HL-60/S4 treated with retinoic acid at 250 ng/mL for 4 days and 3 days (cell line): ENCODE data around the gene RBMS1.
"Not testable (repeated sequence)": the region's sequence is repeated elsewhere in the genome, so short reads cannot be mapped to it uniquely, and the experiment has no call there.

Experiments used
- in situ Hi-C: fragments of 300-500 bp; cut with MboI; formaldehyde crosslinking; loops from 2 replicates; pipeline ENCODE4 v1.7.0; 2022; ENCODE audit warnings: low sequenced_read_pairs

Gene RBMS1

DNA sequence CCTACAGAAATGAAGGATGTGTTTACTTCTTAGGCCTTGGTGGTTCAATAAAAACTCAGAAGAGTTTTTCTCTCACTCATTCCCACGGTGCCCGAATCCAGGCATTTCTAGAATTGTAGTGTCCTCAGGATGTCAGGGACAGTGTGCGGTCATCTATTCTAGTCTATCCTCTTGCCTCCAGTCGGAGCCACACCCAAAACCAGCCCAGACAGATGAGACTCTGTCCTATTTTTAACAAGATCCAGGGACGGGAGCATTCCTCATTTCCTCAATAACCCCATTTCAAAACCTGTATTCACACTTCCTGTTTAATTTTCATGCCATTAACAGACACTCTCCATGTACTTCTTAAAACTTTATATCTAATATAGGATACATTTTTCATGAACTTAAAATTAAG lies 11.6 kb upstream of the RBMS1 start:
- in situ Hi-C loops: no loop called here

DNA sequence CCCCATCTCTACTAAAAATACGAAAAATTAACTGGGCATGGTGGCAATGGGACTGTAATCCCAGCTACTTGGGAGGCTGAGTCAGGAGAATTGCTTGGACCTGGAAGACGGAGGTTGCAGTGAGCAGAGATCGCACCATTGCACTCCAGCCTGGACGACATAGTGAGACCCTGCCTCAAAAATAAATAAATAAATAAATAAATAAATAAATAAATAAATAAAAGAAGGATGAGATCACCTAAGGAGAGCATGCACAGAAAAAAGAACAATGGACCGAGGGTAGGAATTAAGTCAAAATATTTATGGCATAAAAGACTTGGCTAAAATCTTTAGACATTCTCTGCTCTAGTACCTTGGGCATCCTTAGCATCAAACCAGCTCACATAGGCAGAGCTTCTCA lies 8.9 kb upstream of the RBMS1 start:
- in situ Hi-C loops: no loop called here

DNA sequence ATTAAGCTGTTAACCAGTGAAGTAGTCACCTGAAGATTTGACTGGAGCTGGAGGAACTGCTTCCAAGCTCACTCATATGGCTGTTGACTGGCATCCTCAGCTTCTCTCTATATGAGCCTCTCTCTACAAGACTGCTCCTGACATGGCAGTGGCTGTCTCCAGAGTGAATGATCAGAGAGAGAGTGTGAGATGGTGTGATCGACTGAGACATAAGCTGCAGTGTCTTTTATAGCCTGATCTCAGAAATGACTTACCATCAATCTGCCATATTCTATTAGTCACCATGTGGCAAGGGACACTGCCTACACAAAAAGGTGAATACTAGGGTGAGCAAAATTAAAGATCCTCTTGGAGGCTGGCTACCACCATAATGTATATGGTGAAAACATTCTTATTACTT lies 7.8 kb upstream of the RBMS1 start:
- in situ Hi-C loops: no loop called here

DNA sequence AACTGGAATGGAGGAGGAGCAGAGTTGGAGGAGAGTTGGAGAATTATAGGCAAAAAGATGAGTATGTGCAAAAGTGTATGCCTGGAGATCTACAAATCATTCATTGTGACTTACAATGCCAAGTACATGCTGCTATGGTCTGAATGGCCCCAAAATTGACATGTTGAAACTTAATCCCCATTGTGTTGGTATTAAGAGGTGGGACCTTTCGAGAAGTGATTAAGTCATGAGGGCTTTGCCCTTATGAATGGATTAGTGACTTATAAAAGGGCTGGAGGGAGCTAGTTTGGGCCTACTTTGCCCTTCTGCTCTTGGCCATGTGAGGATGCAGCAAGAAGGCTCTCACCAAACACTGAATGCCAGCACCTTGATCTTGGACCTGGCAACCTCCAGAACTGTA lies 6.3 kb upstream of the RBMS1 start:
- in situ Hi-C loops: no loop called here

DNA sequence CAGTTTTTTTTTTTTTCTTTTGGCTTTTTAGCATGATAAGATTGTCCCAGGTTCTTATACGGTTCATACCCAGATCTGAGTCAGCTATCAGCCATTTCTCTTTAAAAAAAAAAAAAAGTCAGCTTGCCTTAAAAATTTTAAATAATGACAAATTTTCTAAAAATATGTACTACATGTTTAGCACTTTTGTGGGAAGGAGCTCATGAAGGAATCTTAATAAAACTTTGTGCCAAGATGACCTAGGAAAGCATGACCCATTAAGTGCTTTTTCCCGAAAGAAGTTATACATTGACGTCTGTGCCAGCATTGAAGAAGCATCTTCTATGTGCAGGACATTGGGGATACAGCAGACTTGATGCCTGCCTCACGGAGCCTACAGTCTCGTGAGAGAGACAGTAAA lies 4.5 kb upstream of the RBMS1 start:
- in situ Hi-C loops: no loop called here

DNA sequence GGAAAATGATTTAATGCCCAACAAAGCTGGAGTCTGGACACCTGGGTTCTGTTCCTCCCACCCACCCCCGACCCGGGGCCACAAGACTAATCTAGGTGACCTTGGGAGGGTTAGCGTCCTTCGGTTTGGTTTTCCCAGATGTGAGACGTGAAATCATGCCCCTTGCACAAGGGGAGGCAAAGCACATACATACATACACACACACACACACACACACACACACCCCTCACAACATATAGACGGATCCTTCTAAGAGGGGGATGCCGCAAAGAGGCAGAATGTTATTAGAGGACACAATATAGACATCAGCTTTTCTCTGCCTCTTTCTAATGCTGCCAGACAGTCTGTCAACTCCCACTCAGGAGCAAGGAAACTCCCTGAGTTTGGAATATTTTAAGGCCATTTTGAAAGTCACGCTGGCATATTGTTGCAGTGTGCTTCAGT lies 616 bp upstream of the RBMS1 start:
- in situ Hi-C loops: no loop called here

DNA sequence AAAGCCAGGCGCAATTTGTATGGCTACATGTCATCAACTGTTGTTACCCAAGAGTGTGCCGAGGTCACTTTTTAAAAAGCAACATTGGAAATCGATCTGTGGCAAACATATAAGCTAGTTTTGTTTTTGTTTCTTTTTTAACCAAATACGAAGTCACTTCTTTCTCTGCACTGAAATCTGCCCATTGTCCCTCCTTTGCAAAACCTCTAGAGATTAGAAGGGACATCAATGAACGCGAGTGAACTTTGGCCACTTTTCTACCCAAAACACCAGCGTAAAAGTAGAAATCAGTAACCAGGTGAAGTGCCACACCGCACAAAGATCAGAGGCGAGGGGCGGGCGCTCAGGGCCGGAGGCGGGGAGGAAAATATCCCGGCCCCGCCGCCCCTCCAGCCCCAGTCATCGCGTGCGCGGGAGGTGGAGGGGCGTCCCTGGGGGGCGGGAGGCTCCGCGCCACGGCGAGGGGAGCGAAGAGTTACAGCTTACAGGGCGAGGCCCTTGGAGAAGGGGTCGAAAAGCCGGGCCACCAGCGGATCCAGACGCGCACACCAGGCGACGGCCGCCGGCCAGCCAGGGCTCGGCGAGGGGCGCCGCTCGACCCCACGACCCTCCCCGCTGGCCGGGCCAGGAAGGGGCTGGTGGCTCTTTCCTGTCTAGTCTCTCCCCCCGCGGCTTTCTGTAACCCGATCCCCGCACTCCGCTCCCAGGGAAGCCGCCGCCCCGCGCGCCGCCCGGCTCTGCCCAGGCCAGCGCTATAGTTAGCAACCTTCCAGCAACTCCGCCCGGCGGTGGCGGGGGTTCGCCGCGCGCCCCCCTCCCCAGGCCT lies 993 bp downstream of the RBMS1 start:
- in situ Hi-C loops: no loop called here

DNA sequence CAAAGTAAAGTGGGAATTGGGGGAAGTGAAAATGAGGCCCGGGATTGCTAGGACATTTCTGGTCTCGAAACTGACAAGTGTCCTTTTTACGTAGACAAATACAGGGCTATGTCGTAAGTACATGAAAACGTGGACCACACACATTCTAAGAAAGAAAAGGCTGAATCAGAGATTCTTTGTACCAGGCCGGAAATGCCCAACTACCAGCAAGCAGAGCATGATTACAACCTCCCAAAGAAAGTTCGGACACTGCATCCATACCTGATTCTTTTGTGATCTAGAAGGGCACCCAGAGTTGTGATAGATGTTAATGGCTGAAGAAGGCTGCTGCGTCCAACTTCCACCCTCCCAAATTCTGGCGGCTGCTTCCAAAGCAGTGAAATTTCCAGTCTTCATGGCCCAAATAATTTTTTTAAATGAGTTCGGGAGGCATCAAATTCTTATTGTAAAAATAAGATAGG lies 1.7 kb downstream of the RBMS1 start:
- in situ Hi-C loops: no loop called here

DNA sequence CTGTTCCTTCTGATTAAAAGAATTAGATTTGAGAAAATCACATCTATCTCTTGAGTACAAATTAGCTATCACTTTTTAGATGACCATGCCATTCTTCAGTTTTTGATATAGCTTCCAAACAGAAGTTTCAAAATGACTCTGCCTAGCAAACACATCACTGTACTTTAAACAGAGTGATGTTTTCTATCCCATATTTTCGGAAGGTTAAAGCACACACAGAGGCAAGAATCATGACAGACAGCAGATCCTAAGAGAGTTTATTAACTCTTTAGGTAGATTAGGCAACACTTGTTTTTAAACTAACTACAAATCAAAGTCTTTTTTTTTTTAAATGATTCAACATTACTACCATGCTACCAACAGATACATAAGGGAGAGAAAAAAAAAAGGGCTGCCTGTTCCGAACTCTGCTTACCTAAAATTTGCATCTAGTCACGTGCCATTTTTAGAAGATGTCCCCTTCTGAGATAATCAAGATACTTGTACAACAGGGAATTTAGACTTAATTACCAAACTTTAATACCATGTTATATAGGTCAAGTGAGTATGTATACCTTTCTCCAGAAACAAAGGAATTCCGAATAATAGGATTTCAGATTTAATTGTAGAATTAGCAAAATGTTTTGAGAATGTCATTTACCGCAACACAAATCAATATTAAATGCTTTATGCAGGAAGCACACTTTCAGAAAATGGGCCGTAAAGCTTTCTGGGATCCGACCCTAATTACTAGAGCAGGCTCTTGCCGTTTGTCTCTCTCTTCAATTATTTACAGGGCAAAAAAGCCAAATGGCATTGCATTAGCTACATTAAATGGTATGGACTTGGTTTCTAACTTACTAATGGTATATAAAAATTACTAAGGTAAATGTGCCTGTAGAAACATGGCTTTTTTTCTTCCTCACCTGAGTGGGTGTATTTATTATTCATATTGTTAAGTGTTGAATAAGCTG lies 2.6 kb downstream of the RBMS1 start:
- in situ Hi-C loops: no loop called here

DNA sequence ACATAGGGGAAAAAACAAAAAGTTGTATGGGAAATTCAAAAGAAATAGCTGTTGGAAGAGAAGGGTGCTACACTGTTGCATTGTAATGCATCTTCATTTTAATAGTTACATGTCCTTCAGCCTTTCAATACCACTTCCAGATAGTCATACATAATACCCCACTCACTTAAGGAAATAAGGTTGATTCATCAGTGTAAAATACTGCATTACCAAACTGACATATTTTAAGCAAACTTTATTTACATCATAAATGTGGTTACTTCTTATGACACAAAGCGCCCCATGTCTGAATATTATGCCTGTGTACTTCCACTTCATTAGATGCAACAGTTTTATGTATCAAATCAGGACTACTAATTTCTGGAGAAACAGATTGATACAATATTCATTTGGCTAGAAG lies 4.5 kb downstream of the RBMS1 start:
- in situ Hi-C loops: no loop called here

DNA sequence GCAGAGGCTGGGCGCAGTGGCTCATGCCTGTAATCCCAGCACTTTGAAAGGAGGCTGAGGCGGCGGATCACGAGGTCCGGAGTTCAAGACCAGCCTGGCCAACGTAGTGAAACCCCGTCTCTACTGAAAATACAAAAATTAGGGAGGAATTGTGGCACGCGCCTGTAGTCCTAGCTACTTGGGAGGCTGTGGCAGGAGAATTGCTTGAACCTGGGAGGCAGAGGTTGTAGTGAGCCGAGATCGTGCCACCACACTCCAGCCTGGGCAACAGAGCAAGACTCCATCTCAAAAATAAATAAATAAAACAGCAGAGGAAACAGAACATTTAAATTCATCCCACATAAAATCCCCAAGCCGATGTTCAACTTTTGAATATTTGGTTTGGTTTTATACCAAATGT lies 5.3 kb downstream of the RBMS1 start:
- in situ Hi-C loops: not testable (repeated sequence)

DNA sequence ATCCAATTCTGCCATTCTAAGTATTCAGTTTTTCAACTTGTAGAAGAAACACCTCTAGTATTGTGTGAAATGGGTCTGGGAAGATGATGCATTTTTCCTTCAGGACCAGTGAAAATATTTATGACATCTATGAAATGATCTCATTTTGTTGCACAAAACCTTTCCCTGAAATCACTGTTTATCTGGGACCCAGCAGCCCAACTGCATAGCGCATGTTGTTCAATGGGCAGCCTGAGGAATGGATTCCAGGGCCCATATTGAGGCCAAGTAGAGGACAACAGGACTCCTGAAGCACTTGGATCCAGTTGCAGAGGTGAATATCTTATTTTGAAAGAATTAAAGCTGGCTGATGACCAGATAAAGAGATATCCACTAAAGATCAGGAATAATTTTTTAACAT lies 7.3 kb downstream of the RBMS1 start:
- in situ Hi-C loops: no loop called here

DNA sequence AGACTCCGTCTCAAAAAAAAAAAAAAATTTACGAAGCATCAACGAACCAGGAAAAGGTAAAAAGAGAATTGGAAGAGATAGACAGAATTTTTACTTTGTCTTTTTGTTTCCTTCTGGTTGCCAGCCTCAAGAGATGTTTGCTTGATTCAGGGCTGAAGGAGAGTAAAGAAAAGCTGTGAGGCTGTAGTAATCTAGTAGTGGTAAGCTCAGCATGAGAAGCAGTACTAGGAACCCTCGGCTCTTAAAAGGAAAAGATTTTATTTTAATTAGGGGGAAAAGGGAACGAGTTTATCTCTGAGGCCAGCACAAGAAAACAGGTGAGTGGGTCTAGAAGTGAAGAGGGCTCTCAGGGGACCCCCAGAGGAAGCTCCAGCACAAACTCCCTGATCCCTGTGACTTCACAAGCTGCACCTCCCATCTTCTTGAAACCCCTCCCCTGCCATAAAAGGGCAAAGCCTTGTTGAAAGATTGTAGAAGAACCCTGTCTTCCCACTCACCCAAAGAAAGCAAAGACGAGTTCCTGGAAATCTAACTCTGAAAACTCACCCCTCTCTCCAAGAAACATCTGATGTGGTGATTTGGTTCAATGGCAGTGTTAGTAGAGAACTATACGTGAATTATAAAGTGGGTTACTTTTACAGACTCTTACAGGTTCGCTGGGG lies 8.6 kb downstream of the RBMS1 start:
- in situ Hi-C loops: no loop called here

DNA sequence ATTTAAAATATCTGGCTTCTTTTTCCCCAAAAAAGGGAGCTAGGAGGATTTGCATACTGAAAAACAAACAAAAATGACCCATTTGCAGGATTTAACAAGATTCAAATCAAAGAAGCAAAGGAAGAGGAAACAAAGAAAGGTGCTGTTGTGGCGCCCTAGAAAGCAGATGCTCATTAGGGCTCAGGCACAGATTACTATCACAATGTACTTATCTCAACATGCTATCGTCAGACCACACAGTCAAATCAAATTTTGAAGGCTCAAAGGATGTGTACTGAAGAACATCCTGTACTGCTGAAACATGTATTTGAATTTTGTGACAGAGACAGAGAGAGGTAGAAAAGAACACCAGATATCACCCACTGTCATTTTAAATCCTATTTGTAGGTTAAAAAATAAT lies 10.9 kb downstream of the RBMS1 start:
- in situ Hi-C loops: no loop called here

DNA sequence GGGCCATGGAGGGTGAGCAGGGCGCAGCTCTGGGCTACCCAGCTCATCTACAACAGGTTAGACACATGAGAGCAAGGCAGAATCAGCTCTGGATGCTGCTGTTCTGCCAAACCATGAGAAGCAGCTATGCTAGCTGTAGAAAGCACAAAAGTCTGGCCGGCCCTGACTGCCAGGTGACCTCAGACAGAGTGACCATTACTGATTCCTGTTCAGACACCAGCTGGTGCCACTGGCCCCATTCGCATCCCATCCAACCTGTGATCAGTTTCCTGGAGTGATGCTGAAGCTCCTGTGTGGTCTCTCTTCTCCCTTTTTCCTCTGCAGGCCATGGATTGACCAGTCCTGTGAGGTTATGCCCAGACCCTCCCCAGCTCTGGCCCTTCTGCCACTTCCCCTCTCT lies 14.3 kb downstream of the RBMS1 start:
- in situ Hi-C loops: no loop called here

DNA sequence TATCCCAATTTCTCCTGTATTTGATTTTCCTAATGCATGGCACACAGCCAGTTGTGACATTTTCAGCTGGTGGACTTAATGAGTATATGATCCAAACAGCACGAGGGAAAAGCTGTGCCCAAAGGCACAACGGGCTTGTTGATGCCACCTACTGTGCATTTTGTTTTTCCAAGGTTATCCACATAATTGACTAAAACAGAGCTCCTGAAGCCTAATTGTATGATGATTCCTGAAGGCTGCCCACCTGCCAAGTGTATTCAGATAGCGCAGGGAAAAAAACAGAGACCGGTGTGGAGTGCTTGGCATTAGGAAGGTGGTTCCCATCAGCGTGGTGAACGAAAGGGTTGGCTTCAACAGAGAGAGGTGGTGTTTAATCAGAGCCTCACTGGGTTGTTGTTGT lies 14.9 kb downstream of the RBMS1 start:
- in situ Hi-C loops: no loop called here

DNA sequence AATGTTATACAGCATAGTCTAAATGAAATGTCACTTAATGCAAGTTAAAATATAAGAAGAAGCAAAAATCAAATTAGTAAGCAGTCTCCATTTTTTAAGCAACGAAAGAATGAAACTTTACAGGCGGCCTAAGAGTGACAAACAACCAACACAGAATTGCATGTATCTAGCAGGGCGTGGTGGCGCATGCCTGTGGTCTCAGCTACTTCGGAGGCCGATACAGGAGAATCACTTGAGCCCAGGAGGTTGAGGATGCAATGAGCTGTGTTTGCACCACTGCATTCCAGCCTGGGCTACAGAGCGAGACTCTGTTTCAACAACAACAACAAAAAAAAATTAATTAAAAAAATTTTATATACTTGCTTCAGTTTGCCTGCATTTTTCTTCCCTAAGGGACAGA lies 16.6 kb downstream of the RBMS1 start:
- in situ Hi-C loops: no loop called here

DNA sequence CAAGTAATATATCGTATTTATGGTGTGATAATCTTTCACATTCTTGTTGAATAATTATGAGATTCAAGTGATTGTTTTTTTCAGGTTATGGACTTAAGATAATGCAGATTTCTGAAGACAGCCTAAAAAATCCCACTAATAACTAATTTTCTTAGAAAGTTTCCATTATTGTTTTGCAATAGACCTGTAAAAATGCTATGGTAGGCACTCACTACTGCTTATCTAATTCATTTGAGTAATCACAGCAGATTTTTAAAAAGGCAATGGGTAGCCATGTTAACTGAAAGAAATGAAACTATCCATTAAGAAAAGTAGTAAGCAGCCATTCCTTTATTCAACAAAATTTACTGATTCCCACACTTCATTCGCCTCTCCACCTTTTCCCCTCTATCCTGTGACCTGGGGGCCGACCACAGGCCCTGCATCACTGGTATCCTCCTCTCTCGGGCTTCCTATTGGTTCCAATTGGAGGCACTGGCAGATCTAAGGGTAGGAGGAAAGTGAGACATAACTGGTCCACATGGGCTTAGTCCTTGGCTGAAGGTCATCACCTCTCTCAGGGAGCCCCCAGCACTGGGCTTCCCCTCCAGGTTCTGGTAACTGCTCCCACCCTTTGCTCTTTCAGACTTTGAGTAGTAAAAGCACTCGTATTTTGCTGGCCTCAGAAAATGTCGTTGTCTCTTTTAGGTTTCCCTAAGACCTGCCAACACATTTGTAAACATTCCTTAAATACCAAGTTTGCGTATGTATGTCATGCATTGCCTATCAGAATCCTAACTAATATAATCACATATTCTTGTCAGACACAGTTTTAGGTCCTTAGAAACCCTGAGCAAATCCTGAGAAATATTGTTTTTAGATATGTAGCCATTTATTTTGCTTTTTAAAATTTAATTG lies 18.5 kb downstream of the RBMS1 start:
- in situ Hi-C loops: no loop called here

DNA sequence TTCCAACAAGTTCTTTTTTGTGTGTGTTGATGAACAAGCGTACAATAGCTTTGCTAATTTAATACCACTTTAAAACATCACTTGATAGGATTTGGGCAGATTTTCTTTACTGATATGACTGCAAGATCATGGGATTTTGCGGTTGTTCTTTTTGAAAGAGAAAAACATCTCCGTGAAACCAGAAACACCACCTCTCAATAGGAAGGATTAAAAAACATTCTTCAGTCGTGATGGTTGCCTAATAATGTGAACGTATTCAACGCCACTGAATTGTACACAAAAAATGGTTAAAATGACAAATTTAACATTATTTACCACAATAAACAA lies 19.3 kb downstream of the RBMS1 start:
- in situ Hi-C loops: no loop called here

DNA sequence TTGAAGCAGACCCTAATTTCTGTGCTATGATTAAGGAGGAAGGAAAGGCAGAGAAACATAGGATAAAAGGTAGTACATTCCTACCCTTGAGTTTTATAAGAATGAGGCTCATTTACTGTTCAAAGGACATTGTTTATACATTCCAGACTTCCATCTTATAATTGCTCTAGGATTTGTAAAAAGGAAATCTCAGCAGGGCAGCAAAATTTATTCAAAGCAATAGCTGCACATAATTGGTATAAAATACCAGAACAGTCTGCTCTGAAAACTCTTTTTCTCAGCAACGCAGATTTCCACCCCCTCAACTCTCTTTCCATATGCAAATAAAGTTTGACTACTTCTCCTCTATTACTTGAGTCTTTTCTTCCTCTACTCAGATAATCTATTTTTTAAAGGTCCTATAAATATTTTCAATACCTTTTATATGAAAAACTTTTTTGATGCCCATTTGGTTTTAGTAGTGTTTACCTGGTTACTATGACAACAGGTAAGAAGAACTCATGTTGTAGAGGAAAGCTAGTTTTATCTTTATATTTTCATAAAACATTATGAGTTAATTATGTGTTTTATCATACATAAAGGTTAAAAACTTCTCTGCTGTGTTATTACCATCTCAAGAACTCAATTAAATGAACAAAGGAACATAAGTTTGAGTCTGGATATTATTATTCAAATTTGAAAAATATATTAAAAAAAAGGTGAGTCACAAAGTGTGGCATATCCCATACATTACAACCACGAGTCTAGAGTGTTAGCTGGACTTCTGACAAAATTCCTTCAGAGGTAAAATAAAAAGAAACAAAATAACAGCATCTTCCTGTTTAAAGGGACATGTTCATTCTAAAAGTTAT lies 19.9 kb downstream of the RBMS1 start:
- in situ Hi-C loops: no loop called here
